Hepatic stellate cell (primary cell): ENCODE measurements around the gene RGS10.
A peak's percentile ranks its signal among the peaks of the same experiment; 100 is the strongest.
"Not testable (repeated sequence)": the region's sequence is repeated elsewhere in the genome, so short reads cannot be mapped to it uniquely, and the experiment has no call there.

ENCODE experiments used
- DNase-seq: peaks from one replicate; pipeline ENCODE4 v3.0.0; 2011; ENCODE audit warnings: low spot score

The RGS10 gene

GRCh38 chr10:119538632-119539358 is 3.7 kb downstream of the RGS10 start:
- DNase-seq: no peak

GRCh38 chr10:119537953-119538630 is 4.4 kb downstream of the RGS10 start:
- no peak for DNase-seq

- DNase-seq: no peak
These were observed 6.0 kb downstream of the RGS10 start for GRCh38 chr10:119536508-119537025.

GRCh38 chr10:119535837-119536507 is 6.5 kb downstream of the RGS10 start:
- DNase-seq: no peak

- DNase-seq: no peak
These were observed 7.2 kb downstream of the RGS10 start for GRCh38 chr10:119535305-119535704.

- no peak for DNase-seq
These were observed 9.0 kb downstream of the RGS10 start for GRCh38 chr10:119533473-119533872.

GRCh38 chr10:119532791-119533190 is 9.7 kb downstream of the RGS10 start:
- DNase-seq: not testable (repeated sequence)

- DNase-seq: not testable (repeated sequence)
These were observed 10.3 kb downstream of the RGS10 start for GRCh38 chr10:119532251-119532650.

- DNase-seq: no peak
These were observed 11.5 kb downstream of the RGS10 start for GRCh38 chr10:119531067-119531466.

- DNase-seq: peak; percentile 88
These were observed 13.8 kb downstream of the RGS10 start for GRCh38 chr10:119528663-119529237.

- DNase-seq: no peak
These were observed 15.6 kb downstream of the RGS10 start for GRCh38 chr10:119526621-119527592.

GRCh38 chr10:119526149-119526548 is 16.4 kb downstream of the RGS10 start:
- DNase-seq: no peak

GRCh38 chr10:119525116-119525515 is 17.4 kb downstream of the RGS10 start:
- DNase-seq: no peak

- DNase-seq: no peak
These were observed 17.8 kb downstream of the RGS10 start for GRCh38 chr10:119524720-119525070.

GRCh38 chr10:119523895-119524719 is 18.4 kb downstream of the RGS10 start:
- no peak for DNase-seq

- no peak for DNase-seq
These were observed 19.6 kb downstream of the RGS10 start for GRCh38 chr10:119522747-119523426.

GRCh38 chr10:119521443-119522204 is 20.9 kb downstream of the RGS10 start:
- peak; percentile 95 for DNase-seq

GRCh38 chr10:119520283-119520682 is 22.2 kb downstream of the RGS10 start:
- no peak for DNase-seq

- no peak for DNase-seq
These were observed 23.6 kb downstream of the RGS10 start for GRCh38 chr10:119518936-119519335.
